HL-60 (cell line): ENCODE measurements around the gene SPATA17.

Source experiments
- POLR2AphosphoS5 ChIP-seq: IDR thresholded peaks from 2 replicates; pipeline ENCODE4 v1.6.1; 2012; ENCODE audit warnings: low read depth
- TF ChIP-seq, protein P1 (sequence below): IDR thresholded peaks from 2 replicates; pipeline ENCODE4 v1.6.1; 2012; ENCODE audit warnings: low read depth; ENCODE audit not compliant: insufficient replicate concordance

DNA sequence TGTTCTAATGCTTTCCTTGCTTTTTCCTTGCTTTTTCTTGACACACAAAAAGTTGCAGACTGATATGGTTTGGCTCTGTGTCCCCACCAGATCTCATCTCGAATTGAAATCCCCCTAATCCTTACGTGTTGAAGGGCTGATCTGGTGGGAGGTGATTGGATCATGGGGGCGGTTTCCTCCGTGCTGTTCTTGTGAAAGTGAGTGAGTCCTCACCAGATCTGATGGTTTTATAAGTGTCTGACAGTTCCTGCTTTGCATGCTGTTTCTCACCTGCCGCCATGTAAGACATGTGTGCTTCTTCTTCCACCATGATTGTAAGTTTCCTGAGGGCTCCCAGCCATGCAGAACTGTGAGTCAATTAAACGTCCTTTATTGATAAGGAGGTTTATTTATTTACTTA, 11.3 kb downstream of the SPATA17 start:
- TF ChIP-seq, protein P1, sequence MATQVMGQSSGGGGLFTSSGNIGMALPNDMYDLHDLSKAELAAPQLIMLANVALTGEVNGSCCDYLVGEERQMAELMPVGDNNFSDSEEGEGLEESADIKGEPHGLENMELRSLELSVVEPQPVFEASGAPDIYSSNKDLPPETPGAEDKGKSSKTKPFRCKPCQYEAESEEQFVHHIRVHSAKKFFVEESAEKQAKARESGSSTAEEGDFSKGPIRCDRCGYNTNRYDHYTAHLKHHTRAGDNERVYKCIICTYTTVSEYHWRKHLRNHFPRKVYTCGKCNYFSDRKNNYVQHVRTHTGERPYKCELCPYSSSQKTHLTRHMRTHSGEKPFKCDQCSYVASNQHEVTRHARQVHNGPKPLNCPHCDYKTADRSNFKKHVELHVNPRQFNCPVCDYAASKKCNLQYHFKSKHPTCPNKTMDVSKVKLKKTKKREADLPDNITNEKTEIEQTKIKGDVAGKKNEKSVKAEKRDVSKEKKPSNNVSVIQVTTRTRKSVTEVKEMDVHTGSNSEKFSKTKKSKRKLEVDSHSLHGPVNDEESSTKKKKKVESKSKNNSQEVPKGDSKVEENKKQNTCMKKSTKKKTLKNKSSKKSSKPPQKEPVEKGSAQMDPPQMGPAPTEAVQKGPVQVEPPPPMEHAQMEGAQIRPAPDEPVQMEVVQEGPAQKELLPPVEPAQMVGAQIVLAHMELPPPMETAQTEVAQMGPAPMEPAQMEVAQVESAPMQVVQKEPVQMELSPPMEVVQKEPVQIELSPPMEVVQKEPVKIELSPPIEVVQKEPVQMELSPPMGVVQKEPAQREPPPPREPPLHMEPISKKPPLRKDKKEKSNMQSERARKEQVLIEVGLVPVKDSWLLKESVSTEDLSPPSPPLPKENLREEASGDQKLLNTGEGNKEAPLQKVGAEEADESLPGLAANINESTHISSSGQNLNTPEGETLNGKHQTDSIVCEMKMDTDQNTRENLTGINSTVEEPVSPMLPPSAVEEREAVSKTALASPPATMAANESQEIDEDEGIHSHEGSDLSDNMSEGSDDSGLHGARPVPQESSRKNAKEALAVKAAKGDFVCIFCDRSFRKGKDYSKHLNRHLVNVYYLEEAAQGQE: no peak
- TF ChIP-seq POLR2AphosphoS5: no peak
